HL-60 (cell line): ENCODE measurements around the gene TSPAN13.

Experiments
- DNase-seq, 2 experiments: peaks; one replicate each; pipeline ENCODE4 v3.0.0-alpha.2; 2010 to 2020; ENCODE audit warnings: low read depth in 1 of 2, low spot score in 1 of 2
- H3K27ac ChIP-seq: fragments of 250-450 bp; sonication (Bioruptor Pico); replicated peaks from 2 replicates; pipeline ENCODE4 v1.5.1; 2020; ENCODE audit warnings: mild to moderate bottlenecking, moderate library complexity
- H3K27me3 ChIP-seq: fragments of 250-450 bp; sonication (Bioruptor Pico); 2 replicates; pipeline ENCODE4 v1.5.1; 2021; ENCODE audit warnings: mild to moderate bottlenecking, moderate library complexity; ENCODE audit not compliant: insufficient read depth, poor library complexity, severe bottlenecking
- H3K4me3 ChIP-seq: replicated peaks from 2 replicates; pipeline ENCODE4 v1.5.1; 2011; ENCODE audit warnings: mild to moderate bottlenecking, control low read depth, low read length; ENCODE audit not compliant: insufficient read depth
- CTCF ChIP-seq: IDR thresholded peaks from one replicate; pipeline ENCODE4 v1.5.1; 2011; ENCODE audit warnings: low read length, control low read depth, inconsistent platforms; ENCODE audit not compliant: insufficient read depth
- GABPA ChIP-seq: IDR thresholded peaks from 2 replicates; pipeline ENCODE4 v1.6.1; 2012; ENCODE audit warnings: low read depth
- POLR2AphosphoS5 ChIP-seq: IDR thresholded peaks from 2 replicates; pipeline ENCODE4 v1.6.1; 2012; ENCODE audit warnings: low read depth
- SPI1 ChIP-seq: IDR thresholded peaks from 2 replicates; pipeline ENCODE4 v1.6.1; 2012; ENCODE audit warnings: low read depth, mild to moderate bottlenecking, borderline replicate concordance
- TF ChIP-seq, protein P1 (sequence below): IDR thresholded peaks from 2 replicates; pipeline ENCODE4 v1.6.1; 2012; ENCODE audit warnings: low read depth; ENCODE audit not compliant: insufficient replicate concordance

Gene TSPAN13

GRCh38 chr7:16734148-16734726 is 19.3 kb upstream of the TSPAN13 start:
- Histone ChIP-seq H3K27ac (no peak overlapping the region), H3K4me3 (no peak overlapping the region), H3K27me3 (no peaks in the 10 kb centered on the region)
- no peak for TF ChIP-seq CTCF
- TF ChIP-seq, protein P1, sequence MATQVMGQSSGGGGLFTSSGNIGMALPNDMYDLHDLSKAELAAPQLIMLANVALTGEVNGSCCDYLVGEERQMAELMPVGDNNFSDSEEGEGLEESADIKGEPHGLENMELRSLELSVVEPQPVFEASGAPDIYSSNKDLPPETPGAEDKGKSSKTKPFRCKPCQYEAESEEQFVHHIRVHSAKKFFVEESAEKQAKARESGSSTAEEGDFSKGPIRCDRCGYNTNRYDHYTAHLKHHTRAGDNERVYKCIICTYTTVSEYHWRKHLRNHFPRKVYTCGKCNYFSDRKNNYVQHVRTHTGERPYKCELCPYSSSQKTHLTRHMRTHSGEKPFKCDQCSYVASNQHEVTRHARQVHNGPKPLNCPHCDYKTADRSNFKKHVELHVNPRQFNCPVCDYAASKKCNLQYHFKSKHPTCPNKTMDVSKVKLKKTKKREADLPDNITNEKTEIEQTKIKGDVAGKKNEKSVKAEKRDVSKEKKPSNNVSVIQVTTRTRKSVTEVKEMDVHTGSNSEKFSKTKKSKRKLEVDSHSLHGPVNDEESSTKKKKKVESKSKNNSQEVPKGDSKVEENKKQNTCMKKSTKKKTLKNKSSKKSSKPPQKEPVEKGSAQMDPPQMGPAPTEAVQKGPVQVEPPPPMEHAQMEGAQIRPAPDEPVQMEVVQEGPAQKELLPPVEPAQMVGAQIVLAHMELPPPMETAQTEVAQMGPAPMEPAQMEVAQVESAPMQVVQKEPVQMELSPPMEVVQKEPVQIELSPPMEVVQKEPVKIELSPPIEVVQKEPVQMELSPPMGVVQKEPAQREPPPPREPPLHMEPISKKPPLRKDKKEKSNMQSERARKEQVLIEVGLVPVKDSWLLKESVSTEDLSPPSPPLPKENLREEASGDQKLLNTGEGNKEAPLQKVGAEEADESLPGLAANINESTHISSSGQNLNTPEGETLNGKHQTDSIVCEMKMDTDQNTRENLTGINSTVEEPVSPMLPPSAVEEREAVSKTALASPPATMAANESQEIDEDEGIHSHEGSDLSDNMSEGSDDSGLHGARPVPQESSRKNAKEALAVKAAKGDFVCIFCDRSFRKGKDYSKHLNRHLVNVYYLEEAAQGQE = no peak
- no peak for TF ChIP-seq POLR2AphosphoS5
- no peak for TF ChIP-seq GABPA
- DNase-seq = no peak

DNA sequence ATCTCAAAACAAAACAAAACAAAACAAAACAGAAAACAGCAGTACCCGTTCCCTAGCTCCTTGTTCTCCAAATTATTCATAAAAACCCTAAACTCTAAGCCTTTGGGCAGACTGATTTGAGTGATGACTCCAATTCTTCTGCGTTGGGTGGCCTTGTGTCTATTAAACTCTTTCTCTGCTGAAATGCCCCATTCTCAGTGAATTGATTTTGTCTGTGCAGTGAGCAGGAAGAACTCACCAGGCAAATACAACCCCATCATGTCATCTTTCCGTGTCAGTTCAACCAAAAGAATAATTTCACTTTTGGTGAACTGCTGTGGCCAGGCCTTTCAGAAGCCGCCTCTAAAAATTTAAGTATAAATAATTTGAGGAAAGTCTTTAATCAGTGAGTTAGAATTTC is 18.5 kb upstream of the TSPAN13 start:
- no peak for DNase-seq
- Histone ChIP-seq H3K27ac (no peak overlapping the region), H3K4me3 (no peak overlapping the region), H3K27me3 (no peaks in the 10 kb centered on the region)
- TF ChIP-seq CTCF (no peak), POLR2AphosphoS5 (no peak), GABPA (no peak), SPI1 (no peak)
- TF ChIP-seq, protein P1 = no peak

DNA sequence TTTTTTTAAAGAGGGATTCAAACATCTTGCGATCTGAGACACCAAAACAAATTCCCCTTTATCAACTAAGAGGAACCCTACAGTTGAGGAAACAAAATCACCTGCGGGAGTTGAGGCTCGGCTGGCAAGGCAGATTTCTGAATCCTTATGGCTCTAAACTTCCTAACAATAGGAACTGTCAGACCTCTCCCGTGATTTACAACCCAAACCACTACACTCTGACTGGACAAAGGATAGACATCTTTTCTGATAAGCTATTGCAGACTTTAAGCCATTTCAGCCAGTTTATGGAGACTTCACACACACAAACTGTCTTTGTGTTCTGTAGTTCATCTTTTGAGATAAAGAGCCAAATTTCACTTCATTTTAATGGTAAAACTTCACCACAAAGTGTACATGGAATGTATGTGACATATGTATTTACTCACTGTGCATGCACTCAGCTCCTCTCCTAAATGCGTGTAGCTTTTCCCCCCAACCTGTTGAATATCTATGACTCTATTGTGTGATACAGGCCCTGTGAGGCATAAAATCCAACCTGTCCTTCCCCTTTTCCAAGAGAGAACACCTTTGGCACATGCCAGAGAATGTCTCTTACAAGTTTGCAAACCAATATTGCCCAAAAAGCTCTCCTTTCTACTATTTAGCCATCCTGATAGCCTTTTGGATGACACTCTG is 15.4 kb upstream of the TSPAN13 start:
- TF ChIP-seq CTCF = no peak
- no peak for TF ChIP-seq GABPA
- TF ChIP-seq POLR2AphosphoS5 = no peak
- TF ChIP-seq, protein P1 = no peak
- TF ChIP-seq SPI1 = no peak
- no peak overlapping the region for H3K27ac ChIP-seq
- H3K4me3 ChIP-seq = no peak overlapping the region
- no peak for DNase-seq
- no peaks in the 10 kb centered on the region for H3K27me3 ChIP-seq
